ENCODE results near the gene PHTF2.

Gene PHTF2

GRCh38 chr7:77791336-77791735, 7.2 kb upstream of the PHTF2 start (continued):
- TF ChIP-seq WT1 (tag by site-specific recombination; IDR thresholded peaks at IDR 0.05): peak; percentile 49; the same call in 1 of the 2 replicates
- no peak for TF ChIP-seq ZNF530 (tag by site-specific recombination; IDR thresholded peaks at IDR 0.05; ENCODE audit: low read depth)
- peak; percentile 70 for TF ChIP-seq INSM2 (tag by site-specific recombination; IDR thresholded peaks at IDR 0.05)
- TF ChIP-seq ZNF449 (tag by site-specific recombination; IDR thresholded peaks at IDR 0.05): peak; percentile 53; the same call in 1 of the 2 replicates
- peak; percentile 34; the same call in 1 of the 2 replicates for TF ChIP-seq ZNF596 (tag by site-specific recombination; IDR thresholded peaks at IDR 0.05)
- peak; percentile 58; the same call in 1 of the 2 replicates for TF ChIP-seq ZEB2 (tag by site-specific recombination; IDR thresholded peaks at IDR 0.05)
- peak; percentile 55; the same call in 1 of the 2 replicates for TF ChIP-seq TSHZ1 (tag by site-specific recombination; IDR thresholded peaks at IDR 0.05; ENCODE audit: borderline replicate concordance)
- no peak for TF ChIP-seq SALL2 (tag by site-specific recombination; IDR thresholded peaks at IDR 0.05; ENCODE audit: borderline replicate concordance)
- peak; percentile 28; the same call in 1 of the 2 replicates for TF ChIP-seq ZNF398 (tag by site-specific recombination; IDR thresholded peaks at IDR 0.05)
- 0 out of 2 replicates have a peak, but pooled peaks have one; percentile 21 for TF ChIP-seq KLF10 (tag by site-specific recombination; IDR thresholded peaks at IDR 0.05)
- TF ChIP-seq ZNF548 (tag by site-specific recombination; IDR thresholded peaks at IDR 0.05): no peak
- TF ChIP-seq GLI4 (tag by site-specific recombination; IDR thresholded peaks at IDR 0.05): no peak
- TF ChIP-seq ZNF132 (tag by site-specific recombination; IDR thresholded peaks at IDR 0.05; ENCODE audit: borderline replicate concordance): no peak
- TF ChIP-seq GLI2 (tag by site-specific recombination; IDR thresholded peaks at IDR 0.05; ENCODE audit: borderline replicate concordance, low read depth): no peak
- no peak for TF ChIP-seq ZNF184 (tag by site-specific recombination; IDR thresholded peaks at IDR 0.05)
- TF ChIP-seq GFI1B (tag by site-specific recombination; IDR thresholded peaks at IDR 0.05): no peak
- peak; percentile 88 for TF ChIP-seq ZBTB44 (tag by site-specific recombination; IDR thresholded peaks at IDR 0.05)
- TF ChIP-seq ZNF555 (tag by site-specific recombination; conservative IDR thresholded peaks at IDR 0.05): no peak
- no peak for TF ChIP-seq KLF1 (tag by site-specific recombination; IDR thresholded peaks at IDR 0.05)
- peak; percentile 88 for TF ChIP-seq OSR2 (tag by site-specific recombination; IDR thresholded peaks at IDR 0.05)
- peak; percentile 71; the same call in 1 of the 2 replicates for TF ChIP-seq ZNF366 (tag by site-specific recombination; conservative IDR thresholded peaks at IDR 0.05)
- no peak for TF ChIP-seq ZNF169 (tag by site-specific recombination; IDR thresholded peaks at IDR 0.05)
- TF ChIP-seq ZNF155 (tag by site-specific recombination; IDR thresholded peaks at IDR 0.05): no peak
- peak; percentile 96 for TF ChIP-seq ATF2 (tag by site-specific recombination; IDR thresholded peaks at IDR 0.05; ENCODE audit: low read depth)
- TF ChIP-seq ZNF600 (tag by site-specific recombination; IDR thresholded peaks at IDR 0.05): 0 out of 2 replicates have a peak, but pooled peaks have one; percentile 28
- TF ChIP-seq ZNF629 (tag by site-specific recombination; IDR thresholded peaks at IDR 0.05): peak; percentile 88
- 0 out of 2 replicates have a peak, but pooled peaks have one; percentile 27 for TF ChIP-seq GLIS2 (tag by site-specific recombination; IDR thresholded peaks at IDR 0.05)
- 0 out of 2 replicates have a peak, but pooled peaks have one; percentile 17 for TF ChIP-seq ZNF2 (tag by site-specific recombination; IDR thresholded peaks at IDR 0.05)
